ENCODE data around the gene MBOAT1. TPM values are rescaled to one million over a fixed set of nuclear protein-coding genes. Genes with fewer than 3 reads are reported as not detected.

MBOAT1 gene
- total RNA-seq, 1 experiment from 2014 or later = 6.3 TPM

- H3K9me3 ChIP-seq (ENCODE audit: low read depth, low read length, poor library complexity, severe bottlenecking) = peaks cover 13% of the 10 kb centered on the region
- TF ChIP-seq CTCF (conservative IDR thresholded peaks at IDR 0.05; ENCODE audit: low read depth, low read length) = no peak
- no peak for TF ChIP-seq EZH2 (IDR thresholded peaks at IDR 0.05; ENCODE audit: borderline replicate concordance, low read depth, low read length, poor library complexity, severe bottlenecking)
- BruUV-seq (replicated peaks) = no TSS peak
- no peaks in the 10 kb centered on the region for H3K4me1 ChIP-seq (ENCODE audit: insufficient read depth, low read length, poor library complexity, severe bottlenecking)
- ChIA-PET CTCF (no interaction called here), POLR2A (ENCODE audit: low non-redundant PET) (no interaction called here)
- DNase-seq (ENCODE audit: low spot score) = no peak
- no peaks in the 10 kb centered on the region for H3K36me3 ChIP-seq (ENCODE audit: insufficient read depth, low read length, poor library complexity, severe bottlenecking)
- no peaks in the 10 kb centered on the region for H3K27me3 ChIP-seq (replicated peaks; ENCODE audit: insufficient read depth, low read depth, low read length, poor library complexity)
- H3K27ac ChIP-seq (ENCODE audit: low read depth, low read length, poor library complexity, severe bottlenecking) = no peak overlapping the region
- no peak overlapping the region for H3K4me3 ChIP-seq (ENCODE audit: low read depth, low read length, poor library complexity, severe bottlenecking)
- intact Hi-C loops (cut with micrococcal nuclease; ENCODE audit: unreplicated experiment) = no loop called here
These were observed 47.2 kb upstream of the MBOAT1 start for GRCh38 chr6:20259316-20260049.

DNA sequence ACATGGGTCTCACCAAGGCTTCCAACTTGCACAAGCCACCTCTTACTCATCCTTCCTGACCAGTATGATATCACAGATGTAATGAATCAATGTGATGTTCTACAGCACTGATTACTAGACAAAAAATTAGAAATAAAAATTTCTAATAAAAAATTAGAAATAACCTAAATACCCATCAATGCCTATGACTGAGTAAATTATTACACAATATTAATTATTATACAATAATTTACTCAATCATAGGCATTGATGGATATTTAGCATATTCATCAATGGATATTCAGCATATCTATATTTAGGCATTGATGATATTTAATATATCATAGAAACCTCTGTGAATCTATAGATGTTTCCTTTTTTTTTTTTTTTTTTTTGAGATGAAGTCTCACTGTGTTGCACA, 43.2 kb upstream of the MBOAT1 start:
- CTCF ChIA-PET = no interaction called here
- DNase-seq (ENCODE audit: low spot score) = no peak
- Histone ChIP-seq H3K9me3 (ENCODE audit: low read depth, low read length, poor library complexity, severe bottlenecking) (no peaks in the 10 kb centered on the region), H3K27ac (ENCODE audit: low read depth, low read length, poor library complexity, severe bottlenecking) (no peak overlapping the region), H3K27me3 (replicated peaks; ENCODE audit: insufficient read depth, low read depth, low read length, poor library complexity) (no peaks in the 10 kb centered on the region), H3K36me3 (ENCODE audit: insufficient read depth, low read length, poor library complexity, severe bottlenecking) (no peaks in the 10 kb centered on the region), H3K4me1 (ENCODE audit: insufficient read depth, low read length, poor library complexity, severe bottlenecking) (no peaks in the 10 kb centered on the region), H3K4me3 (ENCODE audit: low read depth, low read length, poor library complexity, severe bottlenecking) (no peak overlapping the region)
- POLR2A ChIA-PET (ENCODE audit: low non-redundant PET) = no interaction called here
- BruUV-seq (replicated peaks) = no TSS peak
- TF ChIP-seq CTCF (conservative IDR thresholded peaks at IDR 0.05; ENCODE audit: low read depth, low read length) (no peak), EZH2 (IDR thresholded peaks at IDR 0.05; ENCODE audit: borderline replicate concordance, low read depth, low read length, poor library complexity, severe bottlenecking) (no peak)
- intact Hi-C loops (cut with micrococcal nuclease; ENCODE audit: unreplicated experiment) = no loop called here

GRCh38 chr6:20254295-20254694, 42.0 kb upstream of the MBOAT1 start:
- no TSS peak for BruUV-seq (replicated peaks)
- H3K4me1 ChIP-seq (ENCODE audit: insufficient read depth, low read length, poor library complexity, severe bottlenecking) = no peaks in the 10 kb centered on the region
- H3K27ac ChIP-seq (ENCODE audit: low read depth, low read length, poor library complexity, severe bottlenecking) = no peak overlapping the region
- TF ChIP-seq EZH2 (IDR thresholded peaks at IDR 0.05; ENCODE audit: borderline replicate concordance, low read depth, low read length, poor library complexity, severe bottlenecking) (no peak), CTCF (conservative IDR thresholded peaks at IDR 0.05; ENCODE audit: low read depth, low read length) (no peak)
- no peak overlapping the region for H3K4me3 ChIP-seq (ENCODE audit: low read depth, low read length, poor library complexity, severe bottlenecking)
- H3K27me3 ChIP-seq (replicated peaks; ENCODE audit: insufficient read depth, low read depth, low read length, poor library complexity) = no peaks in the 10 kb centered on the region
- ChIA-PET POLR2A (ENCODE audit: low non-redundant PET) (no interaction called here), CTCF (no interaction called here)
- no peaks in the 10 kb centered on the region for H3K36me3 ChIP-seq (ENCODE audit: insufficient read depth, low read length, poor library complexity, severe bottlenecking)
- no peak for DNase-seq (ENCODE audit: low spot score)
- intact Hi-C loops (cut with micrococcal nuclease; ENCODE audit: unreplicated experiment) = no loop called here
- H3K9me3 ChIP-seq (ENCODE audit: low read depth, low read length, poor library complexity, severe bottlenecking) = no peaks in the 10 kb centered on the region

All from A673 (cell line).